Naive thymus-derived CD8-positive, alpha-beta T cell (primary cell): Measurements from ENCODE around the gene UGDH. TPM values are rescaled to one million over a fixed set of nuclear protein-coding genes. Genes with fewer than 3 reads are reported as not detected.
"Not testable (repeated sequence)": the region's sequence is repeated elsewhere in the genome, so short reads cannot be mapped to it uniquely, and the experiment has no call there.

Source experiments
- ATAC-seq, 2 donors: fragments of 150-1000 bp; cut with Tn5 transposase in 1 of 2; sonication (Bioruptor Pico), chemical (Tn5 transposase) in 1 of 2; 1 replicate in 1 of 2; 2 replicates in 1 of 2; pipeline ENCODE4 v1.10.0; 2021; ENCODE audit warnings: mild to moderate bottlenecking in 2 of 2, moderate library complexity in 2 of 2
- POLR2A ChIA-PET: fragments of 350-600 bp; sonication (Branson Sonifier 250); formaldehyde crosslinking; loops from one replicate; lab custom pipeline; 2021; ENCODE audit warnings: antibody characterized with exemption; lab: Charles Lee
- DNase-seq, 10 donors: peaks; one replicate each; pipeline versions ENCODE4 v3.0.0 to v3.0.0-alpha.2; 2020 to 2022
- H3K27ac Mint-ChIP-seq, 10 donors: one replicate each; pipeline ENCODE4 v1.8.0; 2020 to 2022; ENCODE audit warnings: mild to moderate bottlenecking in 10 of 10, mixed read lengths in 10 of 10, moderate library complexity in 4 of 10, inconsistent platforms in 1 of 10
- H3K27me3 Mint-ChIP-seq, 5 donors: one replicate each; pipeline ENCODE4 v1.8.0; 2021 to 2022; ENCODE audit warnings: mixed read lengths in 5 of 5
- H3K36me3 Mint-ChIP-seq, 3 donors: one replicate each; pipeline ENCODE4 v1.8.0; 2020 to 2022; ENCODE audit warnings: mixed read lengths in 3 of 3, mild to moderate bottlenecking in 2 of 3, inconsistent platforms in 1 of 3
- H3K4me1 Mint-ChIP-seq, 4 donors: one replicate each; pipeline ENCODE4 v1.8.0; 2021 to 2022; ENCODE audit warnings: mixed read lengths in 4 of 4
- H3K4me3 Mint-ChIP-seq, 10 donors: one replicate each; pipeline ENCODE4 v1.8.0; 2020 to 2022; ENCODE audit warnings: mild to moderate bottlenecking in 10 of 10, mixed read lengths in 10 of 10, moderate library complexity in 6 of 10, inconsistent platforms in 1 of 10
- H3K9me3 Mint-ChIP-seq, 9 donors: one replicate each; pipeline ENCODE4 v1.8.0; 2020 to 2022; ENCODE audit warnings: mixed read lengths in 9 of 9, mild to moderate bottlenecking in 3 of 9, inconsistent platforms in 1 of 9, moderate library complexity in 1 of 9
- polyA plus RNA-seq, 3 donors: library from polyadenylated mRNA; unstranded; fragments of 300-500 nt; fragmentation: Illumina TruSeq; gene quantifications; one replicate each; pipeline ENCODE4 v1.2.3, GENCODE V29; 2021
- total RNA-seq, 8 experiments: library from RNA in 2 of 8; stranded (reverse) in 2 of 8; gene quantifications; one replicate each; pipeline ENCODE4 v1.2.3 and lab custom pipeline; 2021 to 2026

UGDH gene
- total and polyA plus RNA-seq, 5 experiments from 2014 or later, result 19.3 to 27.8 (median 20.6) TPM

DNA sequence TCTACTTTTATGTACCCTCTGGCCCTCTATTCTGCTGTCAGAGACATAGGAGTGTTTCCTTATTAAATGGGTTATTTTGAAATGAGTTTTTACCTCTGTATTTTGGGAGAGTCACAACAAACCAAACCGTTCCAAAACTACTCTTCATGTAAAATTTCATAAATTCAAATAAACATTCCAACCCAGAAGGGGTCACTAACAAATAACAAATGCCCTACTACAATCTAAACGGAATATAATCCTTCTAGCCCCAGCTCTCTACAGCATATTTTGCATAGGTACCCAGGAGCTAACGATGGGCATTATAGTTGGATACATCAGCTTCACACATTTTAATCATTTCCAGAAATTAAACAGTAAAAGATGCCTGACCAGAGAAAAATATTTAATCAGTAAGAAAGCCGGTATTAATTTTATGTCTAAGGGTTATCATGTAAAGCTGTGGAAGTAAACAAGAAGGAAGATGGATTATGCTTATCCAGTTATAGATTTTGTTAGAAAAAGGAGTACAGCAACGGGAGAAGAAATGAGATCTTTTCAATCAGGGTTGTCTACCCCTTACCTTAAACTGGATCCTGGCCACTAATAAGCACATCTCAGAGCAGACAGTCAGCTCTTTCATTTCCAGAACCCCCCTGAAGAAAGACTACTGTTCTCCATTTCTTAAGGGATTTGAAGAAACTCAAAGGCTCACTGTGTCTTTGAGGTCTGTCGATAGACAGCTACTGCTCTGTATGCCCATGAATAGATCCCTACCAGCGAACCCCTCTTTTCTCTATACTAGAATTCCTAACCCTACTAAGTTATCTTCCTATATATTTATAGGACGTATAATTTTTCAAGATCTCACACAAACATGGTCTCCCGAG is 1.2 kb downstream of the UGDH start:
- Mint-ChIP-seq H3K27ac (peak overlapping the region; percentile 76 to 95 (median 93)), H3K27me3 (no peaks in the 10 kb centered on the region), H3K4me1 (peaks cover 11 to 30% (median 24%) of the 10 kb centered on the region in 4 donors), H3K9me3 (peaks cover 2 to 12% (median 6%) of the 10 kb centered on the region in 9 donors), H3K36me3 (peaks cover under 1 to 7% (median 6%) of the 10 kb centered on the region in 3 donors), H3K4me3 (peak overlapping the region; percentile 95 to 99 (median 97))
- DNase-seq, result no peak
- POLR2A ChIA-PET, result interaction anchor here (1.2 kb wide), 1 partner anchor 112 kb away, joined by 3 read pairs; no protein-coding TSS in a partner anchor
- no peak for ATAC-seq

DNA sequence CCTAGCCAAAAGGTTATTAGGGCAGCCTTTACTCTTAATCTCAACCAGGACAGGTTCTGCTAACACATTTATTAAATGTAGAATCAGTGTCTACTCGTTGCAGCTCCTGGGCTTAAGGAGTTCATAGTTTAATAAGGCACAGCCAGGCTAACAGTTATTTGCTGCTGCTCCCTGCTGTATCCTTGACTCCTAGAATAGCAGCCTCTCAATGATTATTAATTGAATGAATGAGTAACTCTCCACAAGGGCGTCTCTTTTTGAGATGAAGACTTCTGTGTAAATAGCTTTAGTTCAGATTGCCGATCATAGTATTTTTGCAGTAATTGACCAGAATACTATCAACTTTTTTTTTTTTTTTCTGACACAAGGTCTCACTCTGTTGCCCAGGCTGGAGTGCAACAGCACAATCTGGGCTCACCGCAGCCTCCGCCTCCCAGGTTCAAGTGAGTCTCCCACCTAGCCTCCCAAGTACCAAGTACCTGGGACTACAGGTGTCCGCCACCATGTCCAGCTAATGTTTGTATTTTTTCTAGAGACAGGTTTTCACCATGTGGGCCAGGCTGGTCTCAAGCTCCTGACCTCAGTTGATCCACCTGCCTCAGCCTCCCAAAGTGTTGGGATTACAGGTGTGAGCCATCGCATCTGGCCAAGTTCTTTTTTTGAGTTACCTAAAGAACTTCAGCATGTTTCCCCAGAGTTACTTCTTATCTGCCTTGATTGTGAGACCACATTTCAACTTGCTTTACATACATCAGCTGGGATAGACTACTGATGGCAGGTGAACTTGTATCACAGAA is 2.9 kb downstream of the UGDH start:
- no peaks in the 10 kb centered on the region for H3K27me3 Mint-ChIP-seq
- peaks cover 11 to 27% (median 23%) of the 10 kb centered on the region in 4 donors for H3K4me1 Mint-ChIP-seq
- H3K36me3 Mint-ChIP-seq, result peaks cover 0 to 6% (median 0%) of the 10 kb centered on the region in 3 donors
- H3K4me3 Mint-ChIP-seq, result no peak overlapping the region
- ATAC-seq (no peak), DNase-seq (no peak)
- POLR2A ChIA-PET, result interaction anchor here (0.6 to 1.2 kb wide), 2 partner anchors 67 to 113 kb away, joined by 3 read pairs; no protein-coding TSS in a partner anchor
- H3K9me3 Mint-ChIP-seq, result no peaks in the 10 kb centered on the region
- no peak overlapping the region for H3K27ac Mint-ChIP-seq

DNA sequence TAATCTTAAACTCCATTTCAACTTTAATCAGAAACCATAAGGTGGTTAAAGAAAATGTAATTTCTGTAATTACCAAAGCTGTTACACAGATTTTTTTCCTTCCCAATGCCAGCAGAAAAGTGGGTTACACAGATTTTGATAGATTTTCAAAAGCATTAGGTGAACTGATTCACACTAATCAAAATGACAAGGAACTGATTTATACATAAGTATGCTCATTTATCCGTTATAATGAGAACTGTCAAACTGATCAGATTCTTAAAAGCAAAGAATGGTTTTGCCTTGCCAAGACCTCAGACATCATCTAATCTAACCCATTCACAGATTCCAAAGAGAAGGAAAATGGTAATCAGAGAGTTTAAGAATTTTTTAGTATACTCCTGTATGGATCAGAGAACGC is 5.2 kb downstream of the UGDH start:
- Mint-ChIP-seq H3K27ac (no peak overlapping the region), H3K36me3 (peaks cover 0 to 13% (median 0%) of the 10 kb centered on the region in 3 donors), H3K27me3 (no peaks in the 10 kb centered on the region), H3K4me3 (no peak overlapping the region), H3K4me1 (peaks cover 7 to 17% (median 14%) of the 10 kb centered on the region in 4 donors), H3K9me3 (no peaks in the 10 kb centered on the region)
- ATAC-seq, result no peak
- no peak for DNase-seq
- POLR2A ChIA-PET, result no interaction called here

DNA sequence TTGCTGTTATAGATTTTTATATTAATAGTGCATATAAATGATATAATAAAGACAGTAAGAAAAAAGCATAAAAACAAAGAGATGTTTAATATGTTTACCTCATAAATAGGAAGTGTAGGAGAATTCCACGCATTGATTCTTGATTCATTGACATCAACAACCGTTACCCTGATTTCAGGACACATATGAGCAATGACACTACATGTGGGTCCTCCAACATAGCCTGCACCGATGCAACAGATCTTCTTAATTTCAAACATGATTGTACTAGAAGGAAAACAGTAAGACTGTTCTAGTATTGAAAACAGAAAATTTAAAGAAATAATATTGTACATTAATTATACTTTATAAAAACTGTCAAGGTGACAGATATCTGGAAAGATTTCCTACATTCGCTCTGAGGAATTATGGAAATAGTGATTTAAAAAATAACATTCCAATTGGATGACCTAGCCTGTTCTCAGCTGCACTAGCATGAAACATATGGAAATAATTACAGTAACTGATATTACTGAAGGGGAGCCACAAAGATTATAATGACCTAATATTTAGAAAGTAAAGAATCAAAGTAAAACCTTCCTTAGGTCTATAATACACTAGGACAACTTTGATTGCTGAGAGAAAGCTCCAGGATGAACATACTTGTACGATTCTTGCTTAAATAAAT is 5.9 kb downstream of the UGDH start:
- Mint-ChIP-seq H3K9me3 (no peaks in the 10 kb centered on the region), H3K27ac (no peak overlapping the region), H3K4me1 (peaks cover 3 to 14% (median 10%) of the 10 kb centered on the region in 4 donors), H3K36me3 (peaks cover 0 to 16% (median 3%) of the 10 kb centered on the region in 3 donors), H3K4me3 (no peak overlapping the region), H3K27me3 (no peaks in the 10 kb centered on the region)
- POLR2A ChIA-PET, result no interaction called here
- DNase-seq (no peak), ATAC-seq (no peak)

DNA sequence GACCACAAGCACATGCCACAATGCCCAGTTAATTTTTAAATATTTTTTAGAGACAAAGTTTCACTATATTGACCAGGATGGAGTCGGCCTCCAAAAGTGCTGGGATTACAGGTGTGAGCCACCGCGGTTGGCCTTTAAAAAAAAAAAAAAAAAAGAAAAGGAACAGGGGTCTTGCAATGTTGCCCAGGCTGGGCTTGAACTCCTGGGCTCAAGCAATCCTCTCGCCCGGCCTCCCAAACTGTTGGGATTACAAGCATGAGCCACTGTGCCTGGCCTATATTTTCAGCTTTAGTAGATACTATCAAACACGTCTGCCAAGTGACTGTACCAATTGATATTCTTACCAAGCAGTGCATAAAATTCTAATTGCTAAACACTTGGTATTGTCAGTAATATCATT is 8.8 kb downstream of the UGDH start:
- H3K27me3 Mint-ChIP-seq, result no peaks in the 10 kb centered on the region
- H3K9me3 Mint-ChIP-seq, result no peaks in the 10 kb centered on the region
- ATAC-seq, result no peak
- H3K4me1 Mint-ChIP-seq, result no peaks in the 10 kb centered on the region
- POLR2A ChIA-PET, result interaction anchor here (0.7 kb wide), 1 partner anchor 89 kb away, joined by 4 read pairs; no protein-coding TSS in a partner anchor
- no peak for DNase-seq
- H3K4me3 Mint-ChIP-seq, result no peak overlapping the region
- H3K36me3 Mint-ChIP-seq, result peaks cover 0 to 23% (median 6%) of the 10 kb centered on the region in 3 donors
- H3K27ac Mint-ChIP-seq, result no peak overlapping the region

DNA sequence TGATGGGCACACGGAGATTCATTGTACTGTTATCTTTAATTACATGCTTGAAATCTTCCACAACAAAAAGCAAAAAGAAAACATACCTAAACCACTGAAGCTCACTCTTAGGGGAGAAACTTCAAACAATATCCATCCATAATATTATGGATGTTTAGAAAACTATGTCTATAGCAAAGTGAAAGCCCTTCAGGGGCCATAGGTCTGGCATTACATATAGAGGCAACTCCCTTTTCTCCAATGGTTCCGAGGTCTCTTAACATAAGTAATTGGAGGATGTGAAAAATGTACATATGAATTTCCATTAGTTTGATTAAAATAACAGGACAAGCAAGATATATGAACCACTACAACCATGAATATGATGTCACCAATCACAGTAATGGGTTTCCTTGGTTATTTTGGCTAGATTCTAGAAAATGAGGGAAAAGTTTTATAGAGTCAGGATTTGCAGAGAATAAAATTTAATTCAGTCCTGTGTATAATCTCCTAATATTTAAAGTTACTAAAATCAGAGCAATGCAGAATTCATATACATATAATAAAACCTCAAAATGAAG is 10.8 kb downstream of the UGDH start:
- peaks cover 0 to 2% (median 0%) of the 10 kb centered on the region in 4 donors for H3K4me1 Mint-ChIP-seq
- H3K27ac Mint-ChIP-seq, result no peak overlapping the region
- H3K36me3 Mint-ChIP-seq, result peaks cover 0 to 34% (median 6%) of the 10 kb centered on the region in 3 donors
- DNase-seq (no peak), ATAC-seq (no peak)
- POLR2A ChIA-PET, result no interaction called here
- no peaks in the 10 kb centered on the region for H3K27me3 Mint-ChIP-seq
- H3K4me3 Mint-ChIP-seq, result no peak overlapping the region
- H3K9me3 Mint-ChIP-seq, result no peaks in the 10 kb centered on the region

DNA sequence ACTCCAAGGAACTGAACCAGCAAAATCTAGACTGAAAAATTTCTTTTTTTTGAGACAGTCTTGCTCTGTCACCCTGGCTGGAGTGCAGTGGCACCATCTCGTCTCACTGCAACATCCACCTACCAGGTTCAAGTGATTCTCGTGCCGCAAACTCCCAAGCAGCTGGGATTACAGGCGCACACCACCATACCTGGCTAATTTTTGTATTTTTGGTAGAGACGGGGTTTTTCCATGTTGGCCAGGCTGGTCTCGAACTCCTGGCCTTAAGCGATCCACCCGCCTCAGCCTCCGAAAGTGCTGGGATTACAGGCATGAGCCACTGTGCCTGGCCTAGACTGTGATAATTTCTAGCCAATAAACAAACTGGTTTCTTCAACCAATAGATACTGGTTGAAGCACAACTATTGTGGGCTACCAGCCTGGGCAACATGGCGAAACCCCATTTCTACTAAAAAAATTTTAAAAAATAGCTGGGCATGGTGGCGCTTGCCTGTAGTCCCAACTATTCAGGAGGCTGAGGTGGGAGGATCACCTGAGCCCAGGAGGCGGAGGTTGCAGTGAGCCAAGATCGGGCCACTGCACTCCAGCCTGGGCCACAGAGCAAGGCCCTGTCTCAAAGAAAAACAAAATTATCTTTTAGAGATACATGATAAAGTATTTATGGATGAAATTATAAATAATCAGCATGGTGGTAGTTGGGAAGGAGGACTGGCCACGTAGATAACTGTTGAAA is 11.4 kb downstream of the UGDH start:
- H3K4me3 Mint-ChIP-seq, H3K27ac Mint-ChIP-seq, H3K27me3 Mint-ChIP-seq, POLR2A ChIA-PET, DNase-seq, H3K9me3 Mint-ChIP-seq, ATAC-seq, H3K4me1 Mint-ChIP-seq: not testable (repeated sequence)
- H3K36me3 Mint-ChIP-seq, result peaks cover 0 to 33% (median 6%) of the 10 kb centered on the region in 3 donors

DNA sequence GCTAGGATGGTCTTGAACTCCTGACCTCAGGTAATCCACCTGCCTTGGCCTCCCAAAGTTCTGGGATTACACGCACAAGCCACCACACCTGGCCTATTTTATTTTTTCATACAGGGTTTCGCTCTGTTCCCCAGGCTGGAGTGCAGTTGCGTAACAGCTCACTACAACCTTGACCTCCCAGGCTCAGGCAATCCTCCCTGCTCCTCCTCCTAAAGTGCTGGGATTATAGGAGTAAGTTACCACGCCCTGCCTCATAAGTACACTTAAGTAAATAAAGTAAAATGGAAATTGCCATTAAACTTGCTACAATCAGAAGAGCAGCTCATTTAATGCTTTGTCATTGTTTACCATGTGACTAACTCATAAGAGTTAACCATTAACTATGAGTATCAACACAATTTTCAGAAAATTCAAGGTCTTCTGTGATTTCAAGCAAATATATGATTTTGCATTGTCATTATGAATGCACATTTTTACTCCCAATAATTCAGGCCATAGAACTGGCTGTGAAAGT is 12.3 kb downstream of the UGDH start:
- Mint-ChIP-seq H3K36me3 (peaks cover 0 to 37% (median 10%) of the 10 kb centered on the region in 3 donors), H3K4me1 (peaks cover 0 to 2% (median 0%) of the 10 kb centered on the region in 4 donors), H3K9me3 (no peaks in the 10 kb centered on the region), H3K27ac (peak overlapping the region in 1 of 10 donors; percentile 25), H3K4me3 (no peak overlapping the region), H3K27me3 (no peaks in the 10 kb centered on the region)
- no peak for ATAC-seq
- no peak for DNase-seq
- POLR2A ChIA-PET, result no interaction called here

DNA sequence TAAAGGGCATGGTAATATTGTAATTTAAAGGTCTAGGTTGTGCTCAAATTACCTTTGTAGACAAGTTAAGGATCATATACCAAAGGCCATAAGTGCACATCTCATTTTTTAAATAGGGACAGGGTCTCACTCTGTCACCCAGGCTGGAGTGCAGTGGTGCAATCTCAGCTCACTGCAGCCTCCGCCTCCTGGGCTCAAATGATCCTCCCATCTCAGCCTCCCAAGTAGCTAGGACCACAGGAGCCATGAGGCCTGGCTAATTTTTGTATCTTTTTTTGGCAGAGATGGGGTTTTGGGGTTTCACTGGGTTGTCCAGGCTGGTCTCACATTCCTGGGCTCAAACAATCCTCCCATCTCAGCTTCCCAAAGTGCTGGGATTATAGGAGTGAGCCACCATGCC is 13.0 kb downstream of the UGDH start:
- ATAC-seq, H3K27ac Mint-ChIP-seq, H3K27me3 Mint-ChIP-seq, POLR2A ChIA-PET, H3K9me3 Mint-ChIP-seq, DNase-seq, H3K4me1 Mint-ChIP-seq, H3K4me3 Mint-ChIP-seq: not testable (repeated sequence)
- H3K36me3 Mint-ChIP-seq, result peaks cover 0 to 44% (median 16%) of the 10 kb centered on the region in 3 donors

DNA sequence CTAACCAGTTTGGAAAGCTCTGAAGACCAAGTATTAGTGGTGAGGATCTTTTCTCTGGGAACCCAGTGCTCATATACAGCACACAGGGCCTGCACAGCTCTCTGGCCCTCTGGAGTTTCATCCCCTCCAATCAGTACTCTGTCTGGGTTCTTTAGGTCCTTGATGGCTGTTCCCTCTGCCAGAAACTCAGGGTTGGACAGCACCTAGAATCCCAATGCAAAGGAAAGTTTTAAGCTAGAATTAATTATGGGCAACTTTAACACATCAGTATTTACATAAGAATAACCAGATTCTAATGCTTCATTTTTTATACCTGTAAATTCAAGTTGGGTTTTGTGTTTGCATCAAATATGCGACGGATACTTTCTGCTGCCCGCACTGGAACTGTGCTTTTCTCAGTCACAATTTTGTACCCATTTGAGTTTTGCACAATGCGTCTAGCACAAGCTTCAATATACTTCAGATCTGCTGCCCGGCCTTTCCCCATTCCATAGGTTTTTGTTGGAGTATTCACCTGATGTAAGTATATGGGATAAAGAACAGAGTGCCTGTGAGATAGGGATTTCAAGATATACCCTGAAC is 16.8 kb downstream of the UGDH start:
- no peaks in the 10 kb centered on the region for H3K27me3 Mint-ChIP-seq
- POLR2A ChIA-PET, result no interaction called here
- no peak overlapping the region for H3K27ac Mint-ChIP-seq
- H3K36me3 Mint-ChIP-seq, result peaks cover 0 to 65% (median 10%) of the 10 kb centered on the region in 3 donors
- no peak for DNase-seq
- ATAC-seq, result no peak
- H3K4me1 Mint-ChIP-seq, result peaks cover 0 to 2% (median 0%) of the 10 kb centered on the region in 4 donors
- H3K4me3 Mint-ChIP-seq, result no peak overlapping the region
- no peaks in the 10 kb centered on the region for H3K9me3 Mint-ChIP-seq

DNA sequence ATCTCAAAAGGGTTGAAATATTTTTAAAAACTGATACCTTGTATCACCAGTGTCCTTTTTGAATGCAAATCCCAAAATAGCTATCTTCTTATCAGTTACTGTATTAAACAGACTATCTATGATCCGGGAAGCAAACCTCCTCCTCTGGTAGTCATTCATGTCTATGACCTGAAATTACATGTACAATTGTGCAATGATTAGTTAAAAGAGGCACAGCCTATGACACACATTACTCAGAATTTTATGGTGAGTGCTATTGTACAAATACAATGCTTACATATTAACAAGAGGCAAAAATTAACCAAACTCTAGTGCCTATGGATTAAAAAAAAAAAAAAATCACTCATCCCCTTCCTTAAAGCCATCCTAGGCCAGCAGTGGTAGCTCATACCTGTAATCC is 21.7 kb downstream of the UGDH start:
- Mint-ChIP-seq H3K36me3 (peaks cover 5 to 92% (median 34%) of the 10 kb centered on the region in 3 donors), H3K4me1 (no peaks in the 10 kb centered on the region), H3K9me3 (no peaks in the 10 kb centered on the region), H3K27ac (no peak overlapping the region), H3K4me3 (no peak overlapping the region), H3K27me3 (no peaks in the 10 kb centered on the region)
- POLR2A ChIA-PET, result no interaction called here
- DNase-seq (no peak), ATAC-seq (no peak)
